Measurements from ENCODE around the gene DIP2A. TPM values are rescaled to one million over a fixed set of nuclear protein-coding genes. Genes with fewer than 3 reads are reported as not detected.
A peak's percentile ranks its signal among the peaks of the same experiment; 100 is the strongest.
"Not testable (repeated sequence)": the region's sequence is repeated elsewhere in the genome, so short reads cannot be mapped to it uniquely, and the experiment has no call there.

Gene DIP2A
- total RNA-seq, 2 donors from 2014 or later, result 44.2 to 82.2 TPM

DNA sequence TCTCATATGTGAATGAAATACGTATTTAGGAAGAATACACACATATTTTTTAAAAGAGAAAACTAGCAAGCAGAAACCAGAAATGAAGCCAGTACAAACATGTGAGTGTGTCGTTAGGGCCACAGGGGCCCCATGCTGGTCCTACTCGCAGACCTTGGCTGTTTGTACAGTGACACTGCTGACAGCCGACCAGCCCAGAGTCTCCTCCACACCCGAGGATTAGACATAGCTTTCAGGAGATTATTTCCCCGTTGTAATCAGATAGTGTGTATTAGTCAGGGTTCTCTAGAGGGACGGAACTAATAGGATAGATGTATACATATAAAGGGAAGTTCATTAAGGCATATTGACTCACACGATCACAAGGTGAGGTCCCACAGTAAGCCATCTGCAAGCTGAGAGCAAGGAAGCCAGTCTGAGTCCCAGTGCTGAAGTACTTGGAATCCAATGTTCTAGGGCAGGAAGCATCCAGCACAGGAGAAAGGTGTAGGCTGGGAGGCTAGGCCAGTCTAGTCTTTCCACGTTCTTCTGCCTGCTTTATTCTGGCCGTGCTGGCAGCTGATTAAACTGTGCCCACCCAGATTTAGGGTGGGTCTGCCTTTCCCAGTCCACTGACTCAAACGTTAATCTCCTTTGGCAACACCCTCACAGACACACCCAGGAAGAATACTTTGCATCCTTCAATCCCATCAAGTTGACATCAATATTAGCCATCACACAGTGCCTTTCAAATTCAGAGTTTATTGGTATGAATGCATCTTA is 51.2 kb downstream of the DIP2A start:
- Histone ChIP-seq H3K4me3 (no peak overlapping the region), H3K9me3 (no peaks in the 10 kb centered on the region), H3K36me3 (peaks cover 0 to 3% of the 10 kb centered on the region in 2 donors), H3K27ac (peak overlapping the region; percentile 18 to 31), H3K27me3 (replicated peaks; ENCODE audit: insufficient read depth) (no peaks in the 10 kb centered on the region), H3K4me1 (replicated peaks) (peaks cover 2% of the 10 kb centered on the region)
- no peak for TF ChIP-seq POLR2AphosphoS5 (IDR thresholded peaks at IDR 0.05)
- WGBS, result 48% methylated on average over 11 of the region's 11 CpGs
- DNase-seq (ENCODE audit: low spot score), result peak; percentile 47
- intact Hi-C loops (cut with DNase I), result no loop called here

DNA sequence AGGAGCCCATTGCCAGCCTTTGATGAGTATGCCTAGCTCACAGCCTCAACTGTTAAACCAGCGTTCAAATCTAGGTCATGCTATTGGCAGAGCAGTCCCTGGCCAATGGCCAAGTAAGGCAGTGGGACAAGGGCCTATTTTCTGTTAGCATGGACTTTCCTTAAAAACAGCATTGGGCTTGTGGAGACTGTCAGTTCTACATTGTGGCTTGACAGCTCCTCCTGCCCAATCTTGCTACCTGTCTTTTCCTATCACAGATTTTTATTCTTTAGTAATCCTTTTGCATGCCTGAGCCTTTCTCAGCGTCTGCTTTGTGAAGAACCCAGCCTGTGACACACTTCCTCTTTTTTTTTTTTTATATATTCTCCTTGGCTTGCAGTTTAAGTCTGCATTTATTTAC is 56.4 kb downstream of the DIP2A start:
- Histone ChIP-seq H3K9me3 (no peaks in the 10 kb centered on the region), H3K4me3 (no peak overlapping the region), H3K36me3 (peaks cover 0 to 3% of the 10 kb centered on the region in 2 donors), H3K27ac (peak overlapping the region; percentile 15 to 23), H3K4me1 (replicated peaks) (no peaks in the 10 kb centered on the region), H3K27me3 (replicated peaks; ENCODE audit: insufficient read depth) (no peaks in the 10 kb centered on the region)
- intact Hi-C loops (cut with DNase I), result no loop called here
- peak; percentile 33 for DNase-seq (ENCODE audit: low spot score)
- 24% methylated on average over 2 of the region's 2 CpGs for WGBS
- TF ChIP-seq, protein P1, sequence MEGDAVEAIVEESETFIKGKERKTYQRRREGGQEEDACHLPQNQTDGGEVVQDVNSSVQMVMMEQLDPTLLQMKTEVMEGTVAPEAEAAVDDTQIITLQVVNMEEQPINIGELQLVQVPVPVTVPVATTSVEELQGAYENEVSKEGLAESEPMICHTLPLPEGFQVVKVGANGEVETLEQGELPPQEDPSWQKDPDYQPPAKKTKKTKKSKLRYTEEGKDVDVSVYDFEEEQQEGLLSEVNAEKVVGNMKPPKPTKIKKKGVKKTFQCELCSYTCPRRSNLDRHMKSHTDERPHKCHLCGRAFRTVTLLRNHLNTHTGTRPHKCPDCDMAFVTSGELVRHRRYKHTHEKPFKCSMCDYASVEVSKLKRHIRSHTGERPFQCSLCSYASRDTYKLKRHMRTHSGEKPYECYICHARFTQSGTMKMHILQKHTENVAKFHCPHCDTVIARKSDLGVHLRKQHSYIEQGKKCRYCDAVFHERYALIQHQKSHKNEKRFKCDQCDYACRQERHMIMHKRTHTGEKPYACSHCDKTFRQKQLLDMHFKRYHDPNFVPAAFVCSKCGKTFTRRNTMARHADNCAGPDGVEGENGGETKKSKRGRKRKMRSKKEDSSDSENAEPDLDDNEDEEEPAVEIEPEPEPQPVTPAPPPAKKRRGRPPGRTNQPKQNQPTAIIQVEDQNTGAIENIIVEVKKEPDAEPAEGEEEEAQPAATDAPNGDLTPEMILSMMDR (IDR thresholded peaks at IDR 0.05), result no peak
- TF ChIP-seq POLR2AphosphoS5 (IDR thresholded peaks at IDR 0.05) (no peak), POLR2A (IDR thresholded peaks at IDR 0.05) (no peak)

DNA sequence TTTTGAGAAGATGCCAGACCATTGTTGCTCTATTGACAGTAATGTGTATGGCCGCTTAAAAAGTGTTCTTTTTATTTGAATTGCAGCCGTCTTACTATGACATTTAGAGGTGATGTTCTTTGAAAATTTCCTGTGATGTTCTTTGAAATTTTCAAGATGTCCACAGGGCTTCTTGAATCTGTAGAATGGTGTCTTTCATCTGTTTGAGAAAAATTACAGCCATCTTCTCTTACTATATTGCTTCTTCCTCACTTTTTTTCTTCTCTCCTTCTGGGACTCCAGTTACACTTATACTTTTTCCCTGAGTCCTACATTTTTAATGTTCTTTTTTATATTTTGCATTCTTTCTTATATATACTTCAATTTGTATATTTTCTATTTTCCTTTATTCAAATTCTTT is 57.4 kb downstream of the DIP2A start:
- H3K27ac ChIP-seq, result no peak overlapping the region
- WGBS, result 69% methylated on average over 2 of the region's 2 CpGs
- H3K4me3 ChIP-seq, result no peak overlapping the region
- intact Hi-C loops (cut with DNase I), result no loop called here
- peaks cover 0 to 3% of the 10 kb centered on the region in 2 donors for H3K36me3 ChIP-seq
- H3K4me1 ChIP-seq (replicated peaks), result no peaks in the 10 kb centered on the region
- TF ChIP-seq, protein P1 (IDR thresholded peaks at IDR 0.05), result no peak
- TF ChIP-seq POLR2AphosphoS5 (IDR thresholded peaks at IDR 0.05), result no peak
- TF ChIP-seq POLR2A (IDR thresholded peaks at IDR 0.05), result no peak
- no peak for DNase-seq (ENCODE audit: low spot score)
- H3K9me3 ChIP-seq, result no peaks in the 10 kb centered on the region
- H3K27me3 ChIP-seq (replicated peaks; ENCODE audit: insufficient read depth), result no peaks in the 10 kb centered on the region

DNA sequence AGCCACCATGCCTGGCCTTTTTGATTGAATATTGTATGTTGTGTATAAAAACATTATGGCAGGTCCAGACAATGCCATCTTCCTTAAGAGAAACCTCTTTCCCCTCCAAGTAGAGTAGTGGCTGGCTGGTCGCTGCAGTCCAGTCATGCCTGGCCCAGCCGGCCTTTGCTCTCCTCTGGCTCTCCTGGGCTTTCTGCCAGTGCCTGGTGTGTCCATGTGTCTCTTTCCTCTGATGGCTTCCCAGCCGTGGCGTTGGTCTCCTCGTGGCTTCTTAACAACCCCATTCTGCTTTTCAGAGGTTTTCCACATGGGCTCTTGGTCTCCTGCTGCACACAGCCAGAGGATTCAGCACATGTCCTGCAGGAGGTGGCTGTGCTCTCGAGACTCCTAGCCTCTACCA is 58.7 kb downstream of the DIP2A start:
- no peak for DNase-seq (ENCODE audit: low spot score)

DNA sequence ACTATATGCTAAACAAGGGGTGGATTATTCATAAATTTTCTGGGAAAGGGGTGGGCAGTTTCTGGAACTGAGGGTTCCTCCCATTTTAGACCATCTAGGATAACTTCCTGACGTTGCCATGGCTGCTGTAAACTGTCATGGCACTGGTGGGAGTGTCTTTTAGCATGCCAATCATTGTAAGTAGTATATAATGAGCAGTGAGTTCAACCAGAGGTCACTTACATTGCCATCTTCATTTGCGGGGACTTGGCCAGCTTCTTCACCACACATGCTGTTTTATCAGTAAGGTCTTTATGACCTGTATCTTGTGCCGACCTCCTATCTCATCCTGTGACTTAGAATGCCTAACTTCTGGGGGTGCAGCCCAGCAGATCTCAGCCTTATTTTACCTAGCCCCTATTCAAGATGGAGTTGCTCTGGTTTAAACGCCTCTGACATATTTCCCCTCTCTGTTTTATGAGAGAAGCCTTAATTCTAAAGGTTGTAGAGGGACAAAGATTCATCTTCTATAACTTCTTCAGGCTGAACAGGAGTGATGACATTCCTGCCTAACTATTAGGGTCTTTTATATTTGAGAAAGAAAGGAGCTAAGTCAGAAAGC is 60.4 kb downstream of the DIP2A start:
- H3K36me3 ChIP-seq, result no peaks in the 10 kb centered on the region
- H3K9me3 ChIP-seq, result no peaks in the 10 kb centered on the region
- WGBS, result 75% methylated on average over 4 of the region's 4 CpGs
- no peak for DNase-seq (ENCODE audit: low spot score)
- no peaks in the 10 kb centered on the region for H3K4me1 ChIP-seq (replicated peaks)
- H3K27me3 ChIP-seq (replicated peaks; ENCODE audit: insufficient read depth), result no peaks in the 10 kb centered on the region
- H3K4me3 ChIP-seq, result no peak overlapping the region
- no peak overlapping the region for H3K27ac ChIP-seq
- TF ChIP-seq POLR2A (IDR thresholded peaks at IDR 0.05), result no peak
- no peak for TF ChIP-seq POLR2AphosphoS5 (IDR thresholded peaks at IDR 0.05)
- TF ChIP-seq, protein P1 (IDR thresholded peaks at IDR 0.05), result no peak
- intact Hi-C loops (cut with DNase I), result no loop called here

More for the DNA sequence above, 58.7 kb downstream of the DIP2A start:
- TF ChIP-seq, protein P1 (IDR thresholded peaks at IDR 0.05), result no peak
- no peak for TF ChIP-seq POLR2A (IDR thresholded peaks at IDR 0.05)
- no peak for TF ChIP-seq POLR2AphosphoS5 (IDR thresholded peaks at IDR 0.05)
- H3K27me3 ChIP-seq (replicated peaks; ENCODE audit: insufficient read depth), result no peaks in the 10 kb centered on the region
- 96% methylated on average over 6 of the region's 6 CpGs for WGBS
- H3K9me3 ChIP-seq, result no peaks in the 10 kb centered on the region
- H3K4me3 ChIP-seq, result no peak overlapping the region
- H3K36me3 ChIP-seq, result no peaks in the 10 kb centered on the region
- no peak overlapping the region for H3K27ac ChIP-seq
- H3K4me1 ChIP-seq (replicated peaks), result no peaks in the 10 kb centered on the region
- intact Hi-C loops (cut with DNase I), result no loop called here

DNA sequence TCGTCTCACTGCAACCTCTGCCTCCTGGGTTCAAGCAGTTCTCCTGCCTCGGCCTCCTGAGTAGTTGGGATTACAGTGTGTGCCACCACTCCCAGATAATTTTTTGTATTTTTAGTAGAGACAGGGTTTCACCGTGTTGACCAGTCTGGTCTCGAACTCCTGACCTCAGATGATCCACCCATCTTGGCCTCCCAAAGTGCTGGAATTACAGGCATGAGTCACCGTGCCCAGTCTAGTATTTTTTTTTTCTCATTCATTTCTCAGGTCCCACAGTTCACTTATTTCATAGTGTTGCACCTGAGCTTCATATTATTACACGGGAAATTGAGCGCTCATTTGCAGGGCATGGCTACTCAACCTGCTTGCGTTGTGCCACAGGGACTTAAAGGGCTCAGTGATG is 68.7 kb downstream of the DIP2A start:
- H3K27me3 ChIP-seq (replicated peaks; ENCODE audit: insufficient read depth); H3K4me1 ChIP-seq (replicated peaks); intact Hi-C loops (cut with DNase I); H3K9me3 ChIP-seq; H3K4me3 ChIP-seq; H3K36me3 ChIP-seq; H3K27ac ChIP-seq; DNase-seq (ENCODE audit: low spot score): not testable (repeated sequence)
- 84% methylated on average over 8 of the region's 8 CpGs for WGBS
